Lower leg skin (tissue), 3 donors: ENCODE measurements around the gene ICAM2.

Experiments used
- CTCF ChIP-seq, 3 donors: fragments of 450-650 bp; IDR thresholded peaks; one replicate each; pipeline ENCODE4 v1.5.1; 2016; ENCODE audit warnings: antibody characterized with exemption in 3 of 3, mild to moderate bottlenecking in 3 of 3, moderate library complexity in 2 of 3
- POLR2A ChIP-seq, 2 donors: fragments of 450-650 bp; IDR thresholded peaks; one replicate each; pipeline ENCODE4 v1.6.1; 2016 to 2017; ENCODE audit warnings: antibody characterized with exemption in 2 of 2, mild to moderate bottlenecking in 1 of 2, moderate library complexity in 1 of 2

- TF ChIP-seq CTCF (IDR thresholded peaks at IDR 0.05), result no peak
- no peak for TF ChIP-seq POLR2A (IDR thresholded peaks at IDR 0.05)
These were observed 21.5 kb upstream of the ICAM2 start for GRCh38 chr17:64041912-64042311.
